Keratinocyte (primary cell): ENCODE results near the gene ACOX2. TPM values are rescaled to one million over a fixed set of nuclear protein-coding genes. Genes with fewer than 3 reads are reported as not detected.

ENCODE experiments used
- DNase-seq: peaks from one replicate; pipeline ENCODE4 v3.0.0-alpha.2; 2011; ENCODE audit warnings: low read depth, missing footprints, low spot score
- FAIRE-seq: peaks from 2 replicates; lab custom pipeline; 2011; peaks lifted over from hg19 to GRCh38; lab: Jason Lieb, UNC
- H2AFZ ChIP-seq: 2 replicates; pipeline ENCODE4 v1.6.0; 2012; ENCODE audit warnings: low read length, control low read depth, inconsistent platforms; ENCODE audit not compliant: control insufficient read depth
- H3K27ac ChIP-seq: 2 replicates; pipeline ENCODE4 v1.5.1; 2011; ENCODE audit warnings: low read length; ENCODE audit not compliant: control insufficient read depth, insufficient read depth
- H3K27me3 ChIP-seq: 3 replicates; pipeline ENCODE4 v1.6.0; 2011; ENCODE audit warnings: low read length; ENCODE audit not compliant: control insufficient read depth, insufficient read depth; ENCODE audit errors: extremely low read depth
- H3K36me3 ChIP-seq, 2 experiments: 2 replicates in 1 of 2; 3 replicates in 1 of 2; pipeline ENCODE4 v1.5.1; 2011; ENCODE audit warnings: low read length in 2 of 2, mild to moderate bottlenecking in 1 of 2; ENCODE audit not compliant: control insufficient read depth in 2 of 2, insufficient read depth in 2 of 2; ENCODE audit errors: extremely low read depth in 1 of 2
- H3K4me1 ChIP-seq: 3 replicates; pipeline ENCODE4 v1.5.1; 2011; ENCODE audit warnings: low read length; ENCODE audit not compliant: control insufficient read depth, insufficient read depth; ENCODE audit errors: extremely low read depth
- H3K4me2 ChIP-seq: 3 replicates; pipeline ENCODE4 v1.6.0; 2011; ENCODE audit warnings: low read depth, low read length; ENCODE audit not compliant: control insufficient read depth, insufficient read depth; ENCODE audit errors: extremely low read depth
- H3K4me3 ChIP-seq, 3 experiments: fragments of 200-600 bp in 1 of 3; sonication (generic) in 1 of 3; 2 replicates in 2 of 3; 3 replicates in 1 of 3; pipeline ENCODE4 v1.5.1; 2011 to 2016; ENCODE audit warnings: low read length in 3 of 3, mild to moderate bottlenecking in 3 of 3, control low read depth in 2 of 3, inconsistent platforms in 1 of 3, low read depth in 1 of 3, mixed read lengths in 1 of 3, mixed run types in 1 of 3, moderate library complexity in 1 of 3; ENCODE audit not compliant: control insufficient read depth in 2 of 3, insufficient read depth in 2 of 3; ENCODE audit errors: extremely low read depth in 1 of 3
- H3K79me2 ChIP-seq: 2 replicates; pipeline ENCODE4 v1.6.0; 2012; ENCODE audit warnings: low read length; ENCODE audit not compliant: control insufficient read depth, insufficient read depth
- H3K9ac ChIP-seq: 3 replicates; pipeline ENCODE4 v1.6.0; 2011; ENCODE audit warnings: low read length; ENCODE audit not compliant: control insufficient read depth, insufficient read depth; ENCODE audit errors: extremely low read depth
- H3K9me1 ChIP-seq: 3 replicates; pipeline ENCODE4 v1.6.0; 2011; ENCODE audit warnings: low read length; ENCODE audit not compliant: control insufficient read depth, insufficient read depth; ENCODE audit errors: extremely low read depth
- H3K9me3 ChIP-seq: 2 replicates; pipeline ENCODE4 v1.5.1; 2012; ENCODE audit warnings: low read depth, low read length; ENCODE audit not compliant: control insufficient read depth
- H4K20me1 ChIP-seq: 3 replicates; pipeline ENCODE4 v1.6.0; 2011; ENCODE audit warnings: low read length; ENCODE audit not compliant: control insufficient read depth, insufficient read depth; ENCODE audit errors: extremely low read depth
- CTCF ChIP-seq, 3 experiments: IDR thresholded peaks in 1 of 3; conservative IDR thresholded peaks in 1 of 3; optimal IDR thresholded peaks in 1 of 3; 2 replicates in 2 of 3; 3 replicates in 1 of 3; pipeline versions ENCODE3 to v1.5.1; 2011; ENCODE audit warnings: low read length in 3 of 3, mild to moderate bottlenecking in 3 of 3, moderate library complexity in 2 of 3, control low read depth in 1 of 3, inconsistent platforms in 1 of 3; ENCODE audit not compliant: insufficient read depth in 2 of 3; ENCODE audit errors: extremely low read depth in 1 of 3
- EZH2 ChIP-seq: IDR thresholded peaks from one replicate; pipeline ENCODE4 v1.6.1; 2012; ENCODE audit warnings: inconsistent platforms, mild to moderate bottlenecking, low read length, moderate library complexity
- dilution Hi-C: fragments of 300-500 bp; cut with MboI; formaldehyde crosslinking; loops from one replicate; pipeline ENCODE4 v1.7.0; 2020; ENCODE audit warnings: low sequenced_read_pairs; ENCODE audit not compliant: extremely low pct_ligation_motif_present
- polyA plus RNA-seq, 5 experiments: library from polyadenylated mRNA; depleted of rRNA in 3 of 5; stranded (reverse) in 3 of 5; stranded (forward) in 1 of 5; unstranded in 1 of 5; fragments of >200 nt; gene quantifications; 1 replicate in 1 of 5; 2 replicates in 3 of 5; 3 replicates in 1 of 5; pipeline versions ENCODE4 v1.2.1 to v1.2.3, GENCODE V29; 2011 to 2012; ENCODE audit warnings: missing spikeins in 2 of 5, low read depth in 1 of 5, low replicate concordance in 1 of 5

The ACOX2 gene
- polyA plus RNA-seq, 1 donor (not counting 4 experiments of a cell fraction or from before 2014, with no cell fraction given): 0.20 TPM

GRCh38 chr3:58585005-58585786 is 48.2 kb upstream of the ACOX2 start:
- peak overlapping the region; percentile 52 for H3K9ac ChIP-seq
- H3K9me3 ChIP-seq: no peaks in the 10 kb centered on the region
- TF ChIP-seq EZH2 (peak; percentile 35), CTCF (optimal IDR thresholded peaks at IDR 0.05 in 1 of 3, IDR thresholded peaks at IDR 0.05 in 1 of 3, conservative IDR thresholded peaks at IDR 0.05 in 1 of 3; ENCODE audit: extremely low read depth in 1 of 3, insufficient read depth in 2 of 3, low read length in 3 of 3) (peak; percentile 57 to 87 (median 68))
- peak overlapping the region; percentile 94 for H2AFZ ChIP-seq
- H3K9me1 ChIP-seq: no peaks in the 10 kb centered on the region
- H3K4me3 ChIP-seq: peak overlapping the region; percentile 19 to 79 (median 63)
- H3K36me3 ChIP-seq: no peaks in the 10 kb centered on the region
- peaks cover 35% of the 10 kb centered on the region for H3K27me3 ChIP-seq
- H3K4me2 ChIP-seq: peak overlapping the region; percentile 96
- no peaks in the 10 kb centered on the region for H3K79me2 ChIP-seq
- H4K20me1 ChIP-seq: no peaks in the 10 kb centered on the region
- H3K4me1 ChIP-seq: peaks cover 10% of the 10 kb centered on the region
- no peak for DNase-seq
- H3K27ac ChIP-seq: no peak overlapping the region
- dilution Hi-C loops: no loop called here
- no peak for FAIRE-seq

GRCh38 chr3:58584690-58585004 is 47.7 kb upstream of the ACOX2 start:
- H3K4me2 ChIP-seq: peak overlapping the region; percentile 96
- no peaks in the 10 kb centered on the region for H3K9me3 ChIP-seq
- peak overlapping the region; percentile 52 for H3K9ac ChIP-seq
- peak; percentile 13 for FAIRE-seq
- peak overlapping the region; percentile 94 for H2AFZ ChIP-seq
- no peak overlapping the region for H3K27ac ChIP-seq
- TF ChIP-seq EZH2 (no peak), CTCF (optimal IDR thresholded peaks at IDR 0.05 in 1 of 3, IDR thresholded peaks at IDR 0.05 in 1 of 3, conservative IDR thresholded peaks at IDR 0.05 in 1 of 3; ENCODE audit: extremely low read depth in 1 of 3, insufficient read depth in 2 of 3, low read length in 3 of 3) (no peak)
- peaks cover 35% of the 10 kb centered on the region for H3K27me3 ChIP-seq
- H3K36me3 ChIP-seq: no peaks in the 10 kb centered on the region
- no peaks in the 10 kb centered on the region for H4K20me1 ChIP-seq
- no peaks in the 10 kb centered on the region for H3K9me1 ChIP-seq
- H3K4me3 ChIP-seq: peak overlapping the region; percentile 19 to 79 (median 63)
- DNase-seq: no peak
- dilution Hi-C loops: no loop called here
- peaks cover 10% of the 10 kb centered on the region for H3K4me1 ChIP-seq
- no peaks in the 10 kb centered on the region for H3K79me2 ChIP-seq
